ENCODE results near the gene GPR21. TPM values are rescaled to one million over a fixed set of nuclear protein-coding genes. Genes with fewer than 3 reads are reported as not detected.

Gene GPR21
- total RNA-seq, 1 donor from 2014 or later, result not detected

DNA sequence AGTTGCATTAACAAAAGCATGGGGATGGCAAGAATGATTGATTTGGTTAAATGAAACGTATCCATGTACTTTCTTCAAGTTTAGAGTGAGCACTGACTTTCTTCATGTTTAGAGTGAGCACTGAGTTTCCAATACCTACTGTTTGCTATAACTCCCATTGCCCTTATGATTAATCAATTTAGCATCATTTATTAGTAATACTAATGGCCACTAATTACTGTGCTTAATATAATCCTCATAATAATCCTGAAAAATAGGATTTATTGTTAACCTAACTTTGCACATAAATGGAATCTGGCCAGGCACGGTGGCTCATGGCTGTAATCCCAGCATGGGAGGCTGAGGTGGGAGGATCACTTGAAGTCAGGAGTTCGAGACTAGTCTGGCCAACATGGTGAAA is 22.1 kb upstream of the GPR21 start:
- TF ChIP-seq, protein P1, sequence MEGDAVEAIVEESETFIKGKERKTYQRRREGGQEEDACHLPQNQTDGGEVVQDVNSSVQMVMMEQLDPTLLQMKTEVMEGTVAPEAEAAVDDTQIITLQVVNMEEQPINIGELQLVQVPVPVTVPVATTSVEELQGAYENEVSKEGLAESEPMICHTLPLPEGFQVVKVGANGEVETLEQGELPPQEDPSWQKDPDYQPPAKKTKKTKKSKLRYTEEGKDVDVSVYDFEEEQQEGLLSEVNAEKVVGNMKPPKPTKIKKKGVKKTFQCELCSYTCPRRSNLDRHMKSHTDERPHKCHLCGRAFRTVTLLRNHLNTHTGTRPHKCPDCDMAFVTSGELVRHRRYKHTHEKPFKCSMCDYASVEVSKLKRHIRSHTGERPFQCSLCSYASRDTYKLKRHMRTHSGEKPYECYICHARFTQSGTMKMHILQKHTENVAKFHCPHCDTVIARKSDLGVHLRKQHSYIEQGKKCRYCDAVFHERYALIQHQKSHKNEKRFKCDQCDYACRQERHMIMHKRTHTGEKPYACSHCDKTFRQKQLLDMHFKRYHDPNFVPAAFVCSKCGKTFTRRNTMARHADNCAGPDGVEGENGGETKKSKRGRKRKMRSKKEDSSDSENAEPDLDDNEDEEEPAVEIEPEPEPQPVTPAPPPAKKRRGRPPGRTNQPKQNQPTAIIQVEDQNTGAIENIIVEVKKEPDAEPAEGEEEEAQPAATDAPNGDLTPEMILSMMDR (conservative IDR thresholded peaks at IDR 0.05; ENCODE audit: low read depth, low read length), result no peak

DNA sequence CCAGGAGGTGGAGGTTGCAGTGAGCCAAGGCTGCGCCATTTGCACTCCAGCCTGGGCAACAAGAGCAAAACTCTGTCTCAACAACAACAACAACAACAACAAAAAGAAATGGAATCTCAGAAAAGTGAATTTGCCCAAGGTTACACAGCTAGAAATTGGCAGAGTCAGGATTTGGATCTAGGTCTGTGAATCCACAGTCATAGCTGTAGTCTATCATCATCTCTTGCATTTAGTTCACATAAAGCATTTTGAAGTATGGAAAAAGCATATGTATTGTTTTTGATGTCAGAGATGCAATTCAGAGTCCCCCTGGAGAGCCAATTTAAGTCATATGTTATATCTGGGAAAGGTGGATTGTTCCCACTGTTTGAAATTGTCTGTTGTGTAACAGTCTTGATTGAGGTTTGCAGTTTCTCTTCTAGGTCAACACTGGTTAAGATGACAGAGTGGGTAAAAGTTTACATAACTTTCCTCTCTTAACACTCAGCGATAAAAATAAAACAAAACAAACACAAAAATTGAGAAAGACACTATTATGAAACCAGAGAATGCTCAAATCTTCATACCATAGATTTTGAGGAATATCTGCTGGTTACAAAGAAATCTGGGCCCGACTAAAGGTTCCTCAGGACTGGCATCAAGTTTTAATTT is 21.5 kb upstream of the GPR21 start:
- no peak for DNase-seq (ENCODE audit: low read depth)
- TF ChIP-seq, protein P1 (conservative IDR thresholded peaks at IDR 0.05; ENCODE audit: low read depth, low read length), result no peak

More for the DNA sequence above, 22.1 kb upstream of the GPR21 start:
- no peak for DNase-seq (ENCODE audit: low read depth)
- H3K4me3 ChIP-seq (ENCODE audit: low read depth, low read length), result no peak overlapping the region

DNA sequence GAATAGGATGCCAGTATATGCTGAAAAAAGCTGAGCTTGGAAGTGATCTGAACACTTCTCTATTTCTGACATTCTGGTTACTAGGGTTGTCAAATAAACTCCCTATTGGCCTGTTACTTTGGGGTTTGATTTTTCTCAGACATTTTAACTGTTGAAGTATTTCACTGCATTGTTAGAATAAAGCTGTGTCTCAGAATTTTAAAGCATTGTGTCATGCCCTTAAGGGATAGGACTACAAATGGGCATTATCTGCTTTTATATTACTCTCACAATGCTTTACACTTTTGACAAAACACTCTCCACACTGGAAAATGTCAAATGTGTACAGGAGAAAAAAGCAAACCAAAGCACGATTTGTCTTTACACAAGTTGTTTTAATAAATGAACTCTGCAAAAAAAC is 16.8 kb upstream of the GPR21 start:
- H3K4me3 ChIP-seq (ENCODE audit: low read depth, low read length), result no peak overlapping the region
- DNase-seq (ENCODE audit: low read depth), result no peak
- TF ChIP-seq, protein P1 (conservative IDR thresholded peaks at IDR 0.05; ENCODE audit: low read depth, low read length), result no peak

More for the DNA sequence above, 21.5 kb upstream of the GPR21 start:
- no peak overlapping the region for H3K4me3 ChIP-seq (ENCODE audit: low read depth, low read length)

DNA sequence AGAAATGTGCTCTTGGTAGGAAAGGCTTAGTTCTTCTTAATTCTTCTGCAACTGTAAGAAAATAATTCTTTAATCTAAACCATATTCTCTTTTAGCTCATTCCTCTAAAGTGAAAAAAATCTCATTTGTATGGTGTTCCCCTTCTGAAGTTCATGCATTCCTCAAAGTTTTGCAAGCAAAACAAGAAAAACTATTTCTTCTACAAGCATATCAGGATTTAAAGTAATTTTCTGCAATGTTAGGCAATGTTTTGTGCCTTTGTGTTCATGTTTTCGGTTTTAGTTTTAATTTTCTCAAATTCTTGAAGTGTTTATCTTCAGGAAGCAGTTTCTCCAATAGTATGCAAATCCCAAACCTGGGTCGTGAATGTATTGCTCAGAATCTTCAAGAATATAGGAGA is 12.7 kb upstream of the GPR21 start:
- TF ChIP-seq, protein P1 (conservative IDR thresholded peaks at IDR 0.05; ENCODE audit: low read depth, low read length), result no peak
- H3K4me3 ChIP-seq (ENCODE audit: low read depth, low read length), result no peak overlapping the region
- DNase-seq (ENCODE audit: low read depth), result no peak

DNA sequence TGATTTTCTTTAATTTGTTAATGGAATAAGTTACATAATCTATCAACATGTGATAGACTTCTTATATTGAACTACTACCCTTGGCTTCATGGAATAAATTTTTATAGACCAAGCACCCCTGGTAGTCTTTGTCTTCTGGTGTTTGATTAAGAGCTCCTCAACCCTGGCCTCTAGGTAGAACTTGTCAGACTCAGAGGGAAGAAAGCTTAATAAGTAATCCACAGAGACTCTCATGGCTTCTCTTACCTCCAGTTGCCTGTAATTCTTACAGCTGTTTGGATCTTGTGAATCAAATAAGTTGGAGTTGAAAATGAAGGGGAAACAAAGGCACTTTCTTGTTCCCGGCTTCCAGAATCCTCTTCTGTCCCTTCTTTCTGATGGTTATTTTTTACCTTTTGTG is 7.0 kb upstream of the GPR21 start:
- TF ChIP-seq, protein P1 (conservative IDR thresholded peaks at IDR 0.05; ENCODE audit: low read depth, low read length), result no peak
- DNase-seq (ENCODE audit: low read depth), result no peak
- no peak overlapping the region for H3K4me3 ChIP-seq (ENCODE audit: low read depth, low read length)

DNA sequence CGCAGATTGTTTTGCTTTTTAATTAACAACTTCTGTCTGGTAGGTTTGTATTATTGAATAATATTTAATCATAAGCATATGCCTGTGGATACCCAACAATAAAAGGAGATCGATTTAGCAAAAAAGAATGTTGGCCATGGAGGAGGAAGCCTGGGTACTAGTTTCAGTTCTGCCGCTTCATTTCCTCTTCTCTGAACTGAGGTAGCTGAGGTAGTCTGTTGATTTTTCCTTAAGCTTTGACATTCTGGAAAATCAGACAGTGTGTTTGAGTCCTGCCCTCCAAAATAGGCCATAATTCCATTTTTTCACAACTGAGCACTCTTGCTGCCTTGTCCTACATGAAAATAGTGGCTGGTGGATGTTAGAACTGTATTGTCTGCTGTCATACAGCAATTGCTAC is 6.0 kb upstream of the GPR21 start:
- DNase-seq (ENCODE audit: low read depth), result no peak
- no peak overlapping the region for H3K4me3 ChIP-seq (ENCODE audit: low read depth, low read length)
- TF ChIP-seq, protein P1 (conservative IDR thresholded peaks at IDR 0.05; ENCODE audit: low read depth, low read length), result no peak

DNA sequence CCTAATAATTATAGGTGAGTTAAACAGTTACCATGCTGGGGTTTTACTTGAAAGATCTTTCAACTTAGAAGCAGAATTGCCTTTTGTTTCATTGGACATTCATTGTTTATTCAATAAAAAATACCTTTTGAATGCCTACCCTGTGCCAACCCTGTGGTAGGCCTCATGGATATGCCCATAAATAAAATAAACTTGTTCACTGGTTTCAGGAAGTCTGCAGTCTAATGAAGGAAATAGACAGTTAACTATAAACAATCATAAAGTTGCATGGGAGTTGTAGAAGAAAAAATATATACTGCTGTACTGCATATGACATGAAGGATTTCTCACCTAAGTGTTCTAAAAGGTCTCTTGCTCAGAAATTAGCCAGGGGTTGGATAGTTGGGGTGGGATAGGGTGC is 5.3 kb upstream of the GPR21 start:
- no peak overlapping the region for H3K4me3 ChIP-seq (ENCODE audit: low read depth, low read length)
- TF ChIP-seq, protein P1 (conservative IDR thresholded peaks at IDR 0.05; ENCODE audit: low read depth, low read length), result no peak
- no peak for DNase-seq (ENCODE audit: low read depth)

Data from epithelial cell of proximal tubule (primary cell).